SHP77 treated with DMSO at 0.1 percent for 48 hours (cell line): ENCODE data around the gene TMX4.
"Not testable (repeated sequence)": the region's sequence is repeated elsewhere in the genome, so short reads cannot be mapped to it uniquely, and the experiment has no call there.

Experiments used
- DNase-seq: peaks from one replicate; lab custom pipeline; 2025; lab: John Stamatoyannopoulos, UW

The TMX4 gene

GRCh38 chr20:7967199-7967844, 52.2 kb downstream of the TMX4 start:
- no peak for DNase-seq

- DNase-seq: no peak
Observed at GRCh38 chr20:7966176-7966575, 53.4 kb downstream of the TMX4 start.

- no peak for DNase-seq
Observed at GRCh38 chr20:7959484-7959883, 60.1 kb downstream of the TMX4 start.

- DNase-seq: not testable (repeated sequence)
Observed at GRCh38 chr20:7956561-7956960, 63.0 kb downstream of the TMX4 start.

- DNase-seq: no peak
Observed at GRCh38 chr20:7950387-7950786, 69.2 kb downstream of the TMX4 start.

- no peak for DNase-seq
Observed at GRCh38 chr20:7943891-7944290, 75.7 kb downstream of the TMX4 start.

- no peak for DNase-seq
Observed at GRCh38 chr20:7940341-7940740, 79.2 kb downstream of the TMX4 start, which contains the start of gene HAO1. Gene HAO1 (minus strand): TSS chr20:7940458. CDS start chr20:7940422, 36 bp downstream.

- no peak for DNase-seq
Observed at GRCh38 chr20:7939663-7940062, 79.9 kb downstream of the TMX4 start.

GRCh38 chr20:7938058-7938457, 81.5 kb downstream of the TMX4 start:
- no peak for DNase-seq

GRCh38 chr20:7937328-7937727, 82.2 kb downstream of the TMX4 start:
- no peak for DNase-seq

GRCh38 chr20:7935027-7935551, 84.5 kb downstream of the TMX4 start:
- DNase-seq: no peak

- no peak for DNase-seq
Observed at GRCh38 chr20:7933346-7933745, 86.2 kb downstream of the TMX4 start.

GRCh38 chr20:7930343-7930742, 89.2 kb downstream of the TMX4 start:
- no peak for DNase-seq
